Measurements from ENCODE around the gene GGT7. TPM values are rescaled to one million over a fixed set of nuclear protein-coding genes. Genes with fewer than 3 reads are reported as not detected.

The GGT7 gene
- total and polyA plus RNA-seq, 2 of the 4 experiments (the other 2 are of a cell fraction): 3.4 to 25.9 TPM

GRCh38 chr20:34849778-34850177, 22.9 kb downstream of the GGT7 start:
- WGBS, 2 experiments (ENCODE audit: extremely low coverage in 2 of 2, insufficient read length in 1 of 2): 100% methylated on average over 1 of the region's 9 CpGs; no CpG with 5 or more reads in 1 of the 2 experiments
- no peak overlapping the region for H2BK15ac ChIP-seq (ENCODE audit: low read depth, low read length)
- no peak overlapping the region for H3K4me3 ChIP-seq (ENCODE audit: insufficient read depth, low read depth, low read length)
- H4K91ac ChIP-seq (ENCODE audit: insufficient read depth, low read depth, low read length): no peak overlapping the region
- no peak overlapping the region for H3K4me2 ChIP-seq (ENCODE audit: low read depth, low read length)
- no peak overlapping the region for H4K5ac ChIP-seq (ENCODE audit: low read depth, low read length)
- H3K27me3 ChIP-seq (ENCODE audit: control insufficient read depth, insufficient read depth, low read length): no peaks in the 10 kb centered on the region
- no peak overlapping the region for H2BK5ac ChIP-seq (ENCODE audit: low read depth, low read length, poor library complexity, severe bottlenecking)
- H3K14ac ChIP-seq (replicated peaks; ENCODE audit: low read depth, low read length): no peak overlapping the region
- no peak overlapping the region for H3K18ac ChIP-seq (ENCODE audit: low read depth, low read length)
- H3K56ac ChIP-seq (ENCODE audit: extremely low read depth, insufficient read depth, low read length): no peak overlapping the region
- H3K9ac ChIP-seq (ENCODE audit: low read depth, low read length): no peak overlapping the region
- H3K23ac ChIP-seq (ENCODE audit: low read depth, low read length): no peak overlapping the region
- H2BK20ac ChIP-seq (ENCODE audit: low read depth, low read length): no peak overlapping the region
- H2AFZ ChIP-seq (replicated peaks; ENCODE audit: low read length, poor library complexity): no peak overlapping the region
- no peaks in the 10 kb centered on the region for H3K79me1 ChIP-seq (ENCODE audit: low read depth in 1 of 2, low read length in 2 of 2)
- no peaks in the 10 kb centered on the region for H3K9me3 ChIP-seq (ENCODE audit: control insufficient read depth, insufficient read depth, low read length)
- no peak overlapping the region for H3K27ac ChIP-seq (ENCODE audit: insufficient read depth, low read length)
- in situ Hi-C loops (cut with MboI; ENCODE audit: low sequenced_read_pairs) (loop anchor here (25.0 kb wide), 2 partner anchors 413 to 588 kb away; partner anchors contain the start of gene GDF5), intact Hi-C loops (cut with micrococcal nuclease) (no loop called here), dilution Hi-C loops (cut with HindIII; ENCODE audit: low sequenced_read_pairs, unreplicated experiment) (no loop called here)
- no peak for DNase-seq
- TF ChIP-seq, protein P1, sequence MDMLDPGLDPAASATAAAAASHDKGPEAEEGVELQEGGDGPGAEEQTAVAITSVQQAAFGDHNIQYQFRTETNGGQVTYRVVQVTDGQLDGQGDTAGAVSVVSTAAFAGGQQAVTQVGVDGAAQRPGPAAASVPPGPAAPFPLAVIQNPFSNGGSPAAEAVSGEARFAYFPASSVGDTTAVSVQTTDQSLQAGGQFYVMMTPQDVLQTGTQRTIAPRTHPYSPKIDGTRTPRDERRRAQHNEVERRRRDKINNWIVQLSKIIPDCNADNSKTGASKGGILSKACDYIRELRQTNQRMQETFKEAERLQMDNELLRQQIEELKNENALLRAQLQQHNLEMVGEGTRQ (IDR thresholded peaks at IDR 0.05; ENCODE audit: low read depth, low read length): no peak
- TF ChIP-seq MAZ (IDR thresholded peaks at IDR 0.05; ENCODE audit: borderline replicate concordance, low read depth, low read length) (no peak), RFX5 (IDR thresholded peaks at IDR 0.05; ENCODE audit: low read depth, low read length) (no peak), ELK1 (IDR thresholded peaks at IDR 0.05; ENCODE audit: borderline replicate concordance, low read depth, low read length) (no peak), CHD1 (IDR thresholded peaks at IDR 0.05; ENCODE audit: low read depth, low read length) (no peak), RAD21 (IDR thresholded peaks at IDR 0.05; ENCODE audit: low read length) (no peak), MXI1 (IDR thresholded peaks at IDR 0.05; ENCODE audit: borderline replicate concordance, low read depth, low read length) (no peak), NFE2L2 (IDR thresholded peaks at IDR 0.05; ENCODE audit: low read depth, low read length) (no peak), POLR2A (IDR thresholded peaks at IDR 0.05; ENCODE audit: low read depth, low read length) (no peak), CEBPB (IDR thresholded peaks at IDR 0.05; ENCODE audit: low read depth, low read length) (no peak), MAFK (IDR thresholded peaks at IDR 0.05; ENCODE audit: low read depth, low read length) (no peak), RCOR1 (IDR thresholded peaks at IDR 0.05; ENCODE audit: insufficient replicate concordance, low read length) (no peak), FOS (IDR thresholded peaks at IDR 0.05; ENCODE audit: low read depth, low read length) (no peak), SMC3 (IDR thresholded peaks at IDR 0.05; ENCODE audit: low read depth, low read length) (no peak), BHLHE40 (IDR thresholded peaks at IDR 0.05; ENCODE audit: low read depth, low read length) (no peak)
- TF ChIP-seq, protein P2, sequence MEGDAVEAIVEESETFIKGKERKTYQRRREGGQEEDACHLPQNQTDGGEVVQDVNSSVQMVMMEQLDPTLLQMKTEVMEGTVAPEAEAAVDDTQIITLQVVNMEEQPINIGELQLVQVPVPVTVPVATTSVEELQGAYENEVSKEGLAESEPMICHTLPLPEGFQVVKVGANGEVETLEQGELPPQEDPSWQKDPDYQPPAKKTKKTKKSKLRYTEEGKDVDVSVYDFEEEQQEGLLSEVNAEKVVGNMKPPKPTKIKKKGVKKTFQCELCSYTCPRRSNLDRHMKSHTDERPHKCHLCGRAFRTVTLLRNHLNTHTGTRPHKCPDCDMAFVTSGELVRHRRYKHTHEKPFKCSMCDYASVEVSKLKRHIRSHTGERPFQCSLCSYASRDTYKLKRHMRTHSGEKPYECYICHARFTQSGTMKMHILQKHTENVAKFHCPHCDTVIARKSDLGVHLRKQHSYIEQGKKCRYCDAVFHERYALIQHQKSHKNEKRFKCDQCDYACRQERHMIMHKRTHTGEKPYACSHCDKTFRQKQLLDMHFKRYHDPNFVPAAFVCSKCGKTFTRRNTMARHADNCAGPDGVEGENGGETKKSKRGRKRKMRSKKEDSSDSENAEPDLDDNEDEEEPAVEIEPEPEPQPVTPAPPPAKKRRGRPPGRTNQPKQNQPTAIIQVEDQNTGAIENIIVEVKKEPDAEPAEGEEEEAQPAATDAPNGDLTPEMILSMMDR (conservative IDR thresholded peaks at IDR 0.05; ENCODE audit: low read depth, low read length): no peak
- H3K9me1 ChIP-seq (ENCODE audit: insufficient read depth, low read length): peaks cover 1% of the 10 kb centered on the region; the same call in 1 of the 2 replicates
- H4K8ac ChIP-seq (ENCODE audit: low read depth in 2 of 2, low read length in 2 of 2): no peak overlapping the region
- ChIA-PET CTCF (no interaction called here), POLR2A (ENCODE audit: unreplicated experiment) (no interaction called here)
- peaks cover 42% of the 10 kb centered on the region for H3K36me3 ChIP-seq (ENCODE audit: control insufficient read depth, insufficient read depth, low read length)
- BruUV-seq (replicated peaks): no TSS peak
- no peak overlapping the region for H2AK9ac ChIP-seq (replicated peaks; ENCODE audit: low read depth, low read length, poor library complexity)
- no peak overlapping the region for H3K4ac ChIP-seq (ENCODE audit: low read depth, low read length)
- no peaks in the 10 kb centered on the region for H4K20me1 ChIP-seq (ENCODE audit: insufficient read depth, low read length)
- H2BK120ac ChIP-seq (ENCODE audit: low read depth, low read length): no peak overlapping the region
- no peak for ATAC-seq (ENCODE audit: low read depth)
- H3K4me1 ChIP-seq (ENCODE audit: control insufficient read depth, insufficient read depth, low read length): no peaks in the 10 kb centered on the region
- H2AK5ac ChIP-seq (ENCODE audit: low read depth, low read length): no peak overlapping the region
